Measurements from ENCODE around the gene ZYG11A.

The ZYG11A gene

DNA sequence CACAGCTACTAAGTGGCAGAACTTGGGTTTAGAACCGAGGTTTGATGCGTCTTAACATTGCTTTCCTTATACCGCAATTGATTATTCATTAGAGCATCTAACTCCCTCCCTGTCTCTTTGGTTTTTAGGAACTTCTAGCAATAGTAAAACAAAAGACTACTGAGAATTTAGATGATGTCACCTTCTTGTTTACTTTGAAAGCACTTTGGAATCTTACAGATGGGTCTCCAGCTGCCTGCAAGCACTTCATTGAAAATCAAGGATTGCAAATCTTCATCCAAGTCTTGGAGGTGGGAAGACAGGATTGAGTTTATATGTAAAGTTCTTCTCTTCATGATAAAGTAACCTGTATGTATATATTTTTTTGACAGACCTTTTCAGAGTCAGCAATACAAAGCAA lies 35.0 kb downstream of the ZYG11A start:
- no peak for DNase-seq (ENCODE audit: low spot score)

DNA sequence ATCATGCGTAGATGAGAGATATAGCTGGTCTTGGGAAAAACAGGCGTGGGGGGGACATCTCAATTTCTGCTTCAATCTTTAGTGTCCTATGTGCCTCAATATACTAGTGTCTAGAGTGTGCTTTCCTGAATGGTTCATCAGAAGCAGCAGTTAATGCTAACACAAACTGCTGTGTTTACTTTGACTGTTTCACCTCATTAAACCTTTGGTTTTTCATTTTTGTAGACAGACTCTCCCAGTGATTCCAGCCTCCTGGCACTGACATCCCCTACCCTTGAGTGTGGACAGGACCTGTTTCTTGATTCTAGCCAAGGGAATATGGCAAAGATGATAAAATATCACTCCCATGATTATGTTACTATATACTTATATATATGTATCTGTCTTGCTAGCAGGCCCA lies 37.6 kb downstream of the ZYG11A start:
- no peak for DNase-seq (ENCODE audit: low spot score)

DNA sequence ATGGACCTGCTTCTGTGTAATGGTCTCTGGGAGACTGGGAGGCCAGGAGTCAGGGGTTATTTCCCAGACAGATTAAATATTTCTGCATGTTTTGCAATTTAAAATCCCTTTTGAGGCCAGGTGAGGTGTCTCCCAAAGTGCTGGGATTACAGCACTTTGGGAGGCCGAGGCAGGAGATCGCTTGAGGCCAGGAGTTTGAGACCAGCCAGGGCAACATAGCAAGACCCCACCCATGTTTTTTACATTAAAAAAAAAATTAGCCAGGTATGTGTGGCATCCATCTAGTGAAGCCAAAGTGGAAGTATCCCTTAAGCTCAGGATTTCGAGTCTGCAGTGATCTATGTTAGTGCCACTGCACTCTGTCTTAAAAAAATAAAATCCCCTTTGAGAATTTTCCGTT lies 44.9 kb downstream of the ZYG11A start:
- no peak for DNase-seq (ENCODE audit: low spot score)

DNA sequence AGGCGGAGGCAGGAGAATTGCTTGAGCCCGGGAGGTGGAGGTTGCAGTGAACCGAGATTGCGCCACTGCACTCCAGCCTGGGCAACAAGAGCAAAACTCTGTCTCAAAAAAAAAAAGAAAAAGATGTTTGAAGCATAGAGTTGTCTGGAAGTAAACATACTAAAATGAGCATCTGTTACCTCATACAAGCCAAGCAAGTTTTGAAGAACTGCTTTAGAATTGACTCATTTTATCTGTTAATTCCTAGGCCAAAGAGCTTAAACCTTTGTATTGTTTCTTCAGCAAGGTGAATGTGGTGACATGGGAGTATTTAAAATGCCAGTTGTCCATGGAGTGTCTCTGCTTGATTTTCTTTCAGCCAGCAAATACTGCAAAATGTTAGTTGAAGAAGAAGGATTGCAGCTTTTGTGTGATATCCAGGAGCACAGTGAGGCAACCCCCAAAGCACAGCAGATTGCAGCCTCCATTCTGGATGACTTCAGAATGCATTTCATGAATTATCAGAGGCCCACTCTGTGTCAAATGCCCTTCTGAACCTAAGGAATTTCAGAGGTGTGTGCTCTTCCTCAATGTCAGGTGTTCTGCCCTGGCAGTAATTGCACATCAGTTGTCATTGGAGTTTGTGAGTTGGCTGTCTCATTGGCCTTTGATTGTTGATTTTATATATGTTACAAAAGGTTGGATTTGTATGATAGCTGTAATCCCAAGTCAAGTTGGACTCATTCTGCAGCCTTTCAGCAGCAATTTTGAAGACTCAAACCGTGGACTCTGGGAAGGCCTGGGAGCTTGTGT lies 50.1 kb downstream of the ZYG11A start:
- no peak for DNase-seq (ENCODE audit: low spot score)

DNA sequence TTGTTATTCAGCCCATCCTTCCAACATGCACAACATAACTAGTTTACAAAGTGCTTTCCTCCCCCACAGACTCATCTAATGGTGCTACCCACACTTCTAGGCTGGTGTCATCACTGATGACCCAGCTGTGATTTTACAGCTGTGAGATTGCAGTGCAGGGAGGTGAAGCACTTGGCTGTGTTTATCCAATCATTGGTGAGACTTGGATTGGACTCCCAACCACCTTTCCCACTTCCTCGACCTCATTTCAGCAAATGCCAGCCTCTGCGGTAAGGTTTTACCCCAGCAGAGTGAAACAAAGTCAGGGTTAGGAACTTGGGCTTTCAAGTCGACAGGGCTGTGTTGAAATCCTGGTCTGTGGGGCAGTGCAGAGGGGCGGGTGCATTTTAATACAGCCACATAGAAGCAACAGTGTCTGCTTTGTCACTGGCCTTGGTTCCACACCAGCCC lies 56.9 kb downstream of the ZYG11A start:
- no peak for DNase-seq (ENCODE audit: low spot score)

DNA sequence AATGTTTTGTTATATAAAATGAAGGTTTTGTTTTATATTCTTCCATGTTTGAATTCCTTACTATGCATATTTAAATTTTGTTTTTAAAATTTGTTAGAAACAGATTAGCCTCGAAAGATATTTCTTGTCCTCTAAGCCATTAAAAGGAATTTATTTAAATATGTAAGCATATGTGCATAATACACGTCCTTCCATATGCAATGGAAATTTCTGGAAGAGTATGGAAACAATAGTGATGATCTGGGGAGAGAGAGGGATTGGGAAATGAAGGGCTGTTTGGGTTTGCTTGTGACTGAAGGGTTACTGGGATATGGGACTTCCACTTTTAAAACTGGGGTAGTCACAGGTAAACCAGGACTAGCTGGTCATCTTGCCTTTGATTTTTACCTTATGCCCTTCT lies 57.8 kb downstream of the ZYG11A start:
- DNase-seq (ENCODE audit: low spot score) = no peak

DNA sequence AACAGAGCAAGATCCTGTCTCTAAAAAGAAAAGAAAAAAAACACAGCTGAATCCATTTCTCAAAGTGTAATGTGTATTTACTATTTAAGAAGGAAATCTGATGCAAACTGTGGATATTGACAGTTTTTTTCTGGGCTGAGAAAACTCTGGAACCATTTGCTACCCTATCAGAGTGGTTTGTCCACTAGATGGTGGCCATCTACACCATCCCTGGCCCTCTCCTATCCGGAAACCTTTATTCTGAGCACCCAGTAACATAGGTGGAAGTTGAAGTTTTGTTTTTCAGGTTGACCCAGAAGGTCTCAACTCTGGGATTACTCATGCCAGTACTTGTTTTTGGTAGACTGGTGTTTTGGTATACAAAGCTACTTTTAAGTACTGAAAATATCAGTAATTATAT lies 58.8 kb downstream of the ZYG11A start:
- DNase-seq (ENCODE audit: low spot score) = no peak

DNA sequence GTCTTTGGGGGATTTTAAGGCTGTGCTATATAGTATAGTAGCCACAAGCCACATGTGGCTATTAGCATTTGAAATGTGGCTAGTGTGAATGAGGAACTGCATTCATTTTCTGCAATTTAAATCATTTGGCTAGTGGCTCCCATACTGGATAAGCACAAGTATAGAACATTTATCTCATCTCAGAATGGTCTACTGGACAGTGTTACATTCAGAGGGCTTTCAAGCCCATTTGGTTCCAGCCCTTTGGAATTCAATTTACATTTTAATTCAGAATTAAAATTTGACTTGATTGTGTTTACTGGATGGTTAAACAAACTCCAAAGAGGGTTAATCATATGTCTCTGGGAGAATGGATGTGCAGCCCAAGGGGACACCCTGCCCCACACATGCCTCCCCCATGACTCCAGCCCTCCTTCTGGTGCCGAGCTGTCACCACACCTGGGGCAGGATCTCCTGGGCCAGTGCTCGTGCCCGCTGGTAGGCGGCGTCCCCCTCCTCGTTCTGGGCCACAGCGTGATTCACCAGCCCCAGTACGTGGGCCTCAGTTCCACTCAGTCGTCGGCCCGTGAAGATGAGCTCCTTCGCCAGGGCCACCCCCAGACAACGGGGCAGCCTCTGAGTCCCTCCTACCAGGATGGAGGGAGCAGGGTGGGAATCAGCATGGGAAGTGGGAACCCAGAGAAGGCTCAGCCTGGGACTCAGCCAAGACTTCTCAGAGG lies 61.8 kb downstream of the ZYG11A start:
- DNase-seq (ENCODE audit: low spot score) = no peak

DNA sequence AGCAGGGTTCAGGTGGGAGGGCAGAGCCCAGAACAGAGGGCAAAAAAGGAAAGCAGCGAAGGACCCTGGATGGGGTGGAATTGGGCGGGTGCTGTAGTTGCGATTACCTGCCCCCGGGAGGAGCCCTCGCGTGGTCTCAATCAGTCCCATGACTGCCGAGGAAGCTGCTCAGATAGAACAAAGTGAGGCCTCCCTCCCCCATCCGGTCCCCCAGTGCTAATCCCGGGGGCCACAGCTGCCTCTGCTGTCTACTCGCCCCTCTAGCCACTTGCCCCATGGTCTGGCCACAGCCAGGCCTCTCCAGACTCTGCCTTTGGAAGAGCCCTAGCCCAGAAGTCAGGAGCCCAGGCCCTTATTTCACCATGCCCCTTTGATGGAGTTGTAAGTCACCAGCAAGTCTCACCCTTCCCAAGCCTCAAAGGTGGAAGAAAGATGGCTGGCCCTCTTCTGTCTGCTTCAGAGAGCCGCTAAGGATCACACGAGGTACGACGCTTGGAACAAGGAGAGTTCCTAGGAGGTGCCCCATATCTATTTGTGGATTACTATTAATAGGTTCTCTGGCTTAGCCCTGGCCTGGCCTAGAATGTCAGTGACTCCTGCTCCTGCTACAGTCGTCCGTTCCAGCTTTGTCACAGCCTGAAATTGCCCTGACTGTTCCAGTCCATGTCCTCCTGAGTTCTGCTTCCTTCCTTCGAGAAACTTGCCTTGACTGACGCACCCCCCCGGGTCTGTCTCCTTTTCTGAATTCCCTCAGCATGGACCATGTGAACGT lies 62.6 kb downstream of the ZYG11A start:
- no peak for DNase-seq (ENCODE audit: low spot score)

DNA sequence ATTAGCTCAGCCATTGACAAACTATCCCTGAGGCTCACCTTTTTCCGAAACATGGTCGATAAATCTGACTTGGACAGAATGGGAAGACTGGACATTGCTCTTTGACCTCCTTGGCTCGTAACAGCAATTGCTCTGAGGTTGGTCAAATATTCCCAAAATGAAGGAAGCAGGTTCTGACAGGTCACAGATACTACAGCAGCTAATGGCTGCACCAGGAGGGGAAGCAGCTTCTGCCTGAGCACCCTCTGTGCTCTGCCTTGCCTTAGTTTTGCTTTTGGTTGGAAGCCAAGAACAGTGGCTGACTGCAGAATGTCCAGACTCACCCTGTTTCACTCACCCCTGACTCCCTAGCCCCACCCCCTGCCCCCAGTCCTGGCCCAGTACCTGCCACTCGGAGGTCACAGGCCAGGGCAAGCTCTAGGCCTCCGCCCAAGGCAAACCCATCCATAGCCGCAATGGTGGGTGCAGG lies 63.6 kb downstream of the ZYG11A start:
- DNase-seq (ENCODE audit: low spot score) = no peak

DNA sequence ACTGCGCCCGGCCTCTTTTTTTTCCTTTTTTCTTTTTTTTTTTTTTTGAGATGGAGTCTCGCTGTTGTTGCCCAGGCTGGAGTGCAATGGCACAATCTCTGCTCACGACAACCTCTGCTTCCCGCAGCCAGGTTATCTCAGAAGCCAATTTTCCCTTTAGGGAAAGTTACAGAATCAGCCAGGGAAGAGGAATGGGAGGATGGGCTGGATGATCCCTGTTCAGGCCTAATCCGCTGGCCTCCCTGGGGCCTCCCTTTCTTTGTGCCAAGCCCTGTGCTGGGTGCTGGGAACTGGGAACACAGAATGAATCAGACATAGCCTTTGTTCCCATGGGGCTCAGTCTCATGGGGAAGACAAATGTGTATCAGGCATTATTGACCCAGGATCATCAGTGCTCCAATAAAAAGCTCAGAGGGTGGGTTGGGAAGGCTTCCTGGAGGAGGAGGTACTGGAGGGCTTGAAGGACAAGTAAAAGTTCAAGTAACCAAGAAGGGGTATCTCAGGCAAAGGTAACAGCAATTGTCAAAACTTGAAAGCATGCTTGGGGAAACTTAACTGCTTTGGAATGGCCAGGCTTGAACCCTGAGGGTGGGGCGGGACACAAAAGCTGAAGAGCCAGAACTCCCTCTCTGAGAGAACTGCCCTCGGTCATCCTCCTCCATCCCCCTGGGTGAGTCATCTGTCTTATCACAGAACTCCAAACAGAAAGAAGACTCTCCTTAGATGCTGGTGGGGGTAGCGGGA lies 64.7 kb downstream of the ZYG11A start:
- no peak for DNase-seq (ENCODE audit: low spot score)

DNA sequence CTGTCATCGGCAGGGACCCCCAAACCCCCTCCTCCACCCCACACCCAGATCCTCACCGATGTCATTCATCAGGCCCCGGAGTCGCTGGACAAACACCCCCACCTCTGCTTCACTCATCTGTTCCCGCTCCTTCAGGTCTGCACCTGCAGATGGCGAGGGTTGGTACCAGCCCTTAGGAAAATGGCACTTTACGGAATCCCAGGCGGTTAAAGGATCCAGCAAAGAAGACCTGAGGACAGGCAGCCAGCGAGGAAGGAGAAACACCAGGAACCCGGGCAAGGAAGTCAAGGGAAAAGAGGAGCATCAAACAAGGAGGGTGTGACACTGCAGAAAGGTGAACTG lies 65.2 kb downstream of the ZYG11A start:
- no peak for DNase-seq (ENCODE audit: low spot score)

DNA sequence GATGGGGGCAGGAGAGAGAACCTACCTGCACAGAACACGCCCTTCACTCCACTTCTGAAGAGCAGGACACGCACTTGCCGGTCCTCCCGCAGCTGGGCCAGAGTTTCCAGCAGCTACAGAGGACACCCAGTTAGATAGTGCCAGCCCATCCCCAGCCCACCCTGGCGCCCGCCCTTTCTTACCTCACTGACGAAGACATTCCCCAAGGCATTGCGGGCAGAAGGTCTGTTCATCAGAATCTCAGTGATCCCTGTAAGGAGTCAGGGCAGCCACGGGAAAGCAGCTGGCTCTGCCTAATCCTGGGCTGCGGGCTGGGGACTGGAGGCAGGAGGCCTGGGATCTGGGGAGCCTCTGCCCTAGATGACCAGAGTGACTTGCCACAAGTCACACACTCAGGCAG lies 69.0 kb downstream of the ZYG11A start:
- DNase-seq (ENCODE audit: low spot score) = no peak

DNA sequence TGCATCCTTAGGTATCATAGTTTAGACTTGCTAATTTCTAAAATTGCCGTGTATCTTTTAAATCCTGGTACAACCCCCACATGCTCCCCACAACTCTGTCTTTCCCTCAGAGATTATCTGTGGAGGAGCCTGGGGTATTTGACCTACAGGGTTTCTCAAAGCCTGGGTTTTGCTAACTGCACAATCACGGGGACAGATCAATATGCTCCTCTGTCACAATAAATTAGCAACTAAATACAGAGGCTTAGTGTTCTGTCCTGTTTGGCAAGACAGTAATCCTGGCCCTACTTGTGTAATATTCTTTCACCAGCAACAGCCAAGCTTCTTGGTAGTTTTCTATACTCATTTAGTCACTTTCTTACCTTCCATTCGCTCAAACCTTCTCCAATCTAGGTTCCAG lies 70.5 kb downstream of the ZYG11A start:
- no peak for DNase-seq (ENCODE audit: low spot score)

DNA sequence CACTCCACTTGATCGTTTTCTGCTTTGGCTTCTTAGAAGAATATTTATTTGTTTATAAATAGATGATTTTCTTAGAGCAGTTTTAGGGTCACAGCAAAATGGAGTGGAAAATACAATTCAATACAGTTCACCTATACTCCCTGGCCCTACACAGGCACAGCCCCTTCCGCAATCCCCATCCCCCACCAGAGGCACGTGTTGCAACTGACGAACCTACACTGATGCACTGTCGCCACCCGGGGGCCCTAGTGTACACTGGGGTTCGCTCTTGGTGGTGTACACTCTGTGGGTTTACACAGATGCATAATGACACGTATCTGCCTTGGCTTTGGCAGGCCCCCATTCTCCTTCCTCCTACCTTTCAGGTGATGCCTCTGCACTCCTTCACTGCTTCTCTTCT lies 71.0 kb downstream of the ZYG11A start:
- no peak for DNase-seq (ENCODE audit: low spot score)

DNA sequence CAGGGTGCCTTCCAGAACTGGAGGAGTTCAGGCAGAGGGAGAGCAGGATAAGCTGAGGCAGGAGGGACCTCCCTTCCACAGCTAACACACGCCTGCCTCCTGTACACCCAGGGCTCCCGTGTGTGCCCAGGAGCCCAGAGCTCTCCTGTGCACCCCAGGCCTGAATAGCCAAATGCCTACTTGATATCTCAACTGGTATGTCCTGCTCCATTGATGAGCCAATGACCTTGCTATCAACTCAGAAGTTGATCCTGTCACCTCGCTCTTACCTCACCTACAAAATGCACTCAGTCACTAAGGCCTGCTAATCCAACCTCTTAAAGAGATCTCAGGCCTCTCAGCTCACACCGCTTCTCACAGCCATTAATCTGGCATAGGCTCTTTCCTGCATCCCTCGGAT lies 71.9 kb downstream of the ZYG11A start:
- no peak for DNase-seq (ENCODE audit: low spot score)

DNA sequence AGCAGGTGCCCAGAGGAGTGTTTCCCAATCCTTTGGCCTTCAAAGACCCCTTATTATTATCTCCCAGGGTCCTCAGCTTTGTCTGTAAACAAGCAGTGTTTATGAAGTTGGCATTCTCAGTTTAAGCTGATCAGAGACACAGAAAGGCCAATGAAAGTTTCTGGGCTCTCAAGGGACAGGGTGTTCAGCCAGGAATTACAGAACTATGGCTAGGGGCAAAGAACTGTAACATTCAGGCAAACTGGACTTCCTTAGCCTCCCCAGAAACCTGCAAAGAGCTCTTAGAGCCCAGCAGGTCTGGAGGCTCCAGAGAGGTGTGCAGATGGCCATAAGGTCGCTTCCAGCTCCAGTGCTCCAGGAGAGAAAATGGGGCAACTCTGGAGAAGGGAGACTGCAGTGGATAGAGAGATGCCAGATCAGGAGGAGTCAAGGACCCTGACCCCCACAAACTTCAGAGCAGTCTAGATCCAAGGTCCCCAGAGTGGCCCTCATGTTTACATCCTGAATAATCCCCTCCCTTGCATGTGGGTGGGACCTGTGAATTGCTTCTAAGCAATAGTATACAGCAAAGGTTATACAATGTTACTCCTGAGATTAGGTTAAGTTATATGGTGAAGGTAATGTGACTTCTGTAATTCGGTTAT lies 72.8 kb downstream of the ZYG11A start:
- no peak for DNase-seq (ENCODE audit: low spot score)

DNA sequence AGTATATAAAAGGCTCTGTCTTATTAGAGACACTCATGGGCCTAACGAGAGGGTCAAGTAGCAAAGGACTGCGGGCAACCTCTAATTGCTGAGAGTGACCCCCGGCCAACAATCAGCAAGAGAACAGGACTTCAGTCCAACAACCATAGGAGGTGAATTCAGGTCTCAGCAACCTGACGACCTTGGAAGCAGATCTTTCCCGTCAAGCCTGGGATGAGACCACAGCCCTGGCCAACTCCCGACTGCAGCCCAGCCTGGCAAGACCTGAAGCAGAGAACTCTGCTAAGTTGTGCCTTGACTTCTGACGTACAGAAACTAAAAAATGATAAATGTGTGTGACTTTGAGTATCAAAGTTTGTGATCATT lies 73.3 kb downstream of the ZYG11A start:
- peak; percentile 37 for DNase-seq (ENCODE audit: low spot score)

DNA sequence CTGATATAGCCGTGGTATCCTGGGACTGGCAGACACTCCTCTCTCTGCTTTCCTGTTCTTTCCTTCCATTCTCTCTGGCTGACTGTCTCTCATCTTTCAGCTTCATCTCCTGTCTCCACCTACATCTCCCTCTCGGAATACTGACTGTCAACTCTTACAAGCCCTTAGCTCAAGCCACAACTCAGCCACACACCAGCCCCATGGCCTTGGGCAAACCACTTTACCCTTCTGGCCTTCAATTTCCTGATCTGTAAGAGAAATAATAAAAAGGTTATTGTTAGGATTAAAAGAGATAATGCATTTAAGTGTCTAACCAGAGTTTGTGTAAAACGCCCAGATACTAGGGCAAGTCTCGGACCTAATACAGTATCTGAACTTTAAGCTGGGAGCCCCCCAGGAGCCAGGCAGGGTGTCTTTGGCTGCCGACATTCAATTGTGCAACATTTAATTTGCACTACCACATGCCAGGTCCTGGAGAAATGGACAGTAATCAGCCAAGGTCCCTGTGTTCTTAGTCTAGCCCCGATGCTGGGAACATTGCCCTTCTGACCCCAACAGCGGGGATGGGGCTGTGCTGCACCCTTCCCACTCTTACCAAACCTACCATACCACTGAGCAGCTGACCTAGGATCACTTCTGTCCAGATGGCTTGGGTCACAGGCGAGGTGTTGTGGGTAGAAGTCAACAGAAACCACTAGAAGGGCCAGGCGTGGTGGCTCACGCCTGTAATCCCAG lies 73.8 kb downstream of the ZYG11A start:
- peak; percentile 52 for DNase-seq (ENCODE audit: low spot score)

DNA sequence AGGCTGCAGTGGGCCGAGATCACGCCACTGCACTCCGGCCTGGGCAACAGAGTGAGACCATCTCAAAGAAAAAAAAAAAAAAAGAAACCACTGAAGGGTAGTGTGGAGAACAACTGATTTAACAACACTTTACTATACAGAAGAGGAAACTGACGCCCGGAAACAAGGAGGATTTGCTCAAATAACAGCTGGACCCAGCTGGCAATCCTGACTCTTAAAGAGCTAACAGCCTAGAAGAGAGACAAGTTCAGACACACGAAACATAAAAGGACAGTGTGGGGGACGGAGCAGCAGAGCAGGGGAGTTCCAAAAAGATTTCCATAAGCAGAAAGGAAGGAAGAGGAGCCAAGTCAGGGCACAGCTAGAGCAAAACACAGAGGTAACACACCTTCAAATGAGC lies 74.6 kb downstream of the ZYG11A start:
- peak; percentile 12 for DNase-seq (ENCODE audit: low spot score)

DNA sequence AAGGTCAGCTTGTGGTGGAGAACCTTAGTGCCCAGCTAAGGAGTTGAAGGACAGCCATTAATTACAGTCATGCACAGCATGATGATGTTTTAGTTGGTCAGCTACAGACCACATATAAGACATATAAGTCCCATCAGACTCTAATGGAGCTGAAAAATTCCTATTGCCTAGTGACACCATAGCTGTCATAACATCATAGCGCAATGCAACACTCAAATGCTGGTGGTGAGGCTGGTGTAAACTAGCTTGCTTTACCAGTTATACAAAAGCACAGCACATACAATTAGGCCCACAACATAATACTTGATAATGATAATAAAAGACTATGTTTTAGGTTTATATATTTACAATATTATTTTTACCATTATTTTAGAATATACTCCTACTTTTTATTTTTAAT lies 75.0 kb downstream of the ZYG11A start:
- no peak for DNase-seq (ENCODE audit: low spot score)
